A673 (cell line): ENCODE measurements around the gene PEX19. TPM values are rescaled to one million over a fixed set of nuclear protein-coding genes. Genes with fewer than 3 reads are reported as not detected.

ENCODE experiments used
- BruUV-seq: library from RNA; stranded (reverse); fragments of 400-500 nt; replicated peaks from 2 replicates; lab custom pipeline; 2021; lab: Mats Ljungman, UMichigan
- CTCF ChIA-PET: fragments of 300-600 bp; sonication (Branson Sonifier 250); formaldehyde crosslinking; loops from one replicate; lab custom pipeline; 2022; ENCODE audit warnings: antibody characterized with exemption; lab: Charles Lee
- POLR2A ChIA-PET: fragments of 300-600 bp; sonication (Branson Sonifier 250); formaldehyde crosslinking; loops from one replicate; lab custom pipeline; 2022; ENCODE audit warnings: antibody characterized with exemption; ENCODE audit not compliant: low non-redundant PET; lab: Charles Lee
- DNase-seq: peaks from one replicate; pipeline ENCODE4 v3.0.0-alpha.2; 2015; ENCODE audit warnings: low spot score
- H3K27ac ChIP-seq: fragments of 200-600 bp; sonication (generic); 2 replicates; pipeline ENCODE4 v1.5.1; 2016; ENCODE audit warnings: mixed run types, low read depth, mild to moderate bottlenecking, mixed read lengths, antibody characterized with exemption, low read length; ENCODE audit not compliant: poor library complexity, severe bottlenecking
- H3K27me3 ChIP-seq: fragments of 200-600 bp; sonication (generic); replicated peaks from 2 replicates; pipeline ENCODE4 v1.6.1; 2017; ENCODE audit warnings: mixed run types, low read depth, mild to moderate bottlenecking, mixed read lengths, antibody characterized with exemption, low read length; ENCODE audit not compliant: insufficient read depth, poor library complexity
- H3K36me3 ChIP-seq: fragments of 200-600 bp; sonication (generic); 2 replicates; pipeline ENCODE4 v1.6.1; 2016; ENCODE audit warnings: mixed run types, mild to moderate bottlenecking, mixed read lengths, antibody characterized with exemption, low read length; ENCODE audit not compliant: insufficient read depth, poor library complexity, severe bottlenecking
- H3K4me1 ChIP-seq: fragments of 200-600 bp; sonication (generic); 2 replicates; pipeline ENCODE4 v1.6.1; 2017; ENCODE audit warnings: mixed run types, mild to moderate bottlenecking, mixed read lengths, antibody characterized with exemption, low read length; ENCODE audit not compliant: insufficient read depth, poor library complexity, severe bottlenecking
- H3K4me3 ChIP-seq: fragments of 200-600 bp; sonication (generic); 2 replicates; pipeline ENCODE4 v1.5.1; 2016; ENCODE audit warnings: low read depth, mixed run types, mild to moderate bottlenecking, mixed read lengths, low read length; ENCODE audit not compliant: poor library complexity, severe bottlenecking
- H3K9me3 ChIP-seq: fragments of 200-600 bp; sonication (generic); 2 replicates; pipeline ENCODE4 v1.6.1; 2016; ENCODE audit warnings: mixed run types, low read depth, mild to moderate bottlenecking, mixed read lengths, antibody characterized with exemption, low read length; ENCODE audit not compliant: poor library complexity, severe bottlenecking
- CTCF ChIP-seq: fragments of 300-800, 200-600 bp; sonication (generic); conservative IDR thresholded peaks from 2 replicates; pipeline ENCODE4 v1.5.1; 2017; ENCODE audit warnings: low read depth, mild to moderate bottlenecking, antibody characterized with exemption, low read length, moderate library complexity, mixed read lengths
- EZH2 ChIP-seq: fragments of 200-600 bp; sonication (generic); IDR thresholded peaks from 2 replicates; pipeline ENCODE4 v1.6.1; 2017; ENCODE audit warnings: borderline replicate concordance, low read depth, mild to moderate bottlenecking, mixed read lengths, antibody characterized with exemption, low read length; ENCODE audit not compliant: poor library complexity, severe bottlenecking
- intact Hi-C: fragments of 100-400 bp; cut with micrococcal nuclease; formaldehyde crosslinking; loops from one replicate; pipeline ENCODE4 v1.10.0; 2022; ENCODE audit not compliant: unreplicated experiment
- total RNA-seq: library from RNA; stranded (reverse); gene quantifications from 2 replicates; pipeline ENCODE4 v1.2.3, GENCODE V29; 2021

The PEX19 gene
- total RNA-seq, 1 experiment from 2014 or later = 67.0 TPM

GRCh38 chr1:160260406-160261382, 24.2 kb downstream of the PEX19 start:
- Histone ChIP-seq H3K4me3 (peak overlapping the region; percentile 85), H3K9me3 (no peaks in the 10 kb centered on the region), H3K27me3 (no peaks in the 10 kb centered on the region), H3K27ac (peak overlapping the region; percentile 92), H3K36me3 (no peaks in the 10 kb centered on the region), H3K4me1 (peaks cover 30% of the 10 kb centered on the region)
- TF ChIP-seq EZH2 (no peak), CTCF (no peak)
- CTCF ChIA-PET = interaction anchor here (0.6 to 1.5 kb wide), 2 partner anchors 9 to 116 kb away, joined by 4 to 11 read pairs; no protein-coding TSS in a partner anchor
- no TSS peak for BruUV-seq
- intact Hi-C loops = no loop called here
- POLR2A ChIA-PET = interaction anchor here (0.5 to 0.7 kb wide), 3 partner anchors 17 to 28 kb away, joined by 3 to 8 read pairs (median 4); no protein-coding TSS in a partner anchor
- peak; percentile 40 for DNase-seq

- peaks cover 30% of the 10 kb centered on the region for H3K4me1 ChIP-seq
- no peak overlapping the region for H3K4me3 ChIP-seq
- no peak for TF ChIP-seq EZH2
- no peak for TF ChIP-seq CTCF
- ChIA-PET POLR2A (no interaction called here), CTCF (no interaction called here)
- intact Hi-C loops = no loop called here
- no peaks in the 10 kb centered on the region for H3K27me3 ChIP-seq
- no peak overlapping the region for H3K27ac ChIP-seq
- no TSS peak for BruUV-seq
- no peak for DNase-seq
- no peaks in the 10 kb centered on the region for H3K36me3 ChIP-seq
- no peaks in the 10 kb centered on the region for H3K9me3 ChIP-seq
These were observed 26.6 kb downstream of the PEX19 start for GRCh38 chr1:160258177-160258798.

- Histone ChIP-seq H3K27me3 (no peaks in the 10 kb centered on the region), H3K9me3 (no peaks in the 10 kb centered on the region), H3K27ac (no peak overlapping the region), H3K36me3 (no peaks in the 10 kb centered on the region), H3K4me3 (no peak overlapping the region), H3K4me1 (peaks cover 24% of the 10 kb centered on the region)
- intact Hi-C loops = no loop called here
- DNase-seq = no peak
- POLR2A ChIA-PET = no interaction called here
- no TSS peak for BruUV-seq
- TF ChIP-seq CTCF (no peak), EZH2 (no peak)
- CTCF ChIA-PET = interaction anchor here (0.6 kb wide), 1 partner anchor 437 kb away, joined by 3 read pairs; no protein-coding TSS in a partner anchor
These were observed 27.4 kb downstream of the PEX19 start for GRCh38 chr1:160257411-160258015.
